ENCODE data around the gene OSGEP.

GRCh38 chr14:20472536-20473169 is 18.0 kb upstream of the OSGEP start:
- TF ChIP-seq CTCF (IDR thresholded peaks at IDR 0.05; ENCODE audit: low read length) (no peak), EZH2 (IDR thresholded peaks at IDR 0.05; ENCODE audit: borderline replicate concordance, low read length) (no peak)
